Skin of body (tissue), 2 donors: Measurements from ENCODE around the gene GPS2. TPM values are rescaled to one million over a fixed set of nuclear protein-coding genes. Genes with fewer than 3 reads are reported as not detected.

ENCODE experiments used
- small RNA-seq: library from RNA; depleted of rRNA; stranded (forward); fragments of <200 nt; gene quantifications from one replicate; pipeline ENCODE3, GENCODE V24; 2014; ENCODE audit warnings: low replicate concordance
- total RNA-seq: library from RNA; depleted of rRNA; stranded (reverse); fragments of >200 nt; gene quantifications from one replicate; pipeline ENCODE4 v1.2.3, GENCODE V29; 2014

Gene GPS2
- total RNA-seq, 1 donor from 2014 or later, result 17.2 TPM

Small RNAs within 50 kb of the gene (small RNA-seq; reads per million reads assigned to genes)
- gene AC026954.2 (not detected), gene RF00019 (not detected)

Other genes starting within 250 kb of the GPS2 start
- 3.7 TPM for gene CLEC10A, start 235.1 kb downstream of the GPS2 start, total RNA-seq
- gene ASGR2, start 200.5 kb downstream of the GPS2 start, total RNA-seq, result 0.39 TPM
- gene ASGR1, start 136.0 kb downstream of the GPS2 start, total RNA-seq, result 3.7 TPM
- gene DLG4, start 95.5 kb downstream of the GPS2 start, total RNA-seq, result 16.5 TPM
- gene ACADVL, start 95.4 kb downstream of the GPS2 start, total RNA-seq, result 261 TPM
- gene DVL2, start 80.8 kb downstream of the GPS2 start, total RNA-seq, result 47.5 TPM
- 27.0 TPM for gene PHF23, start 75.9 kb downstream of the GPS2 start, total RNA-seq
- gene GABARAP, start 72.9 kb downstream of the GPS2 start, total RNA-seq, result 223 TPM
- gene CTDNEP1, start 63.6 kb downstream of the GPS2 start, total RNA-seq, result 44.1 TPM
- gene ELP5, start 63.1 kb downstream of the GPS2 start, total RNA-seq, result 27.5 TPM
- 5.4 TPM for gene CLDN7, start 52.9 kb downstream of the GPS2 start, total RNA-seq
- 11.7 TPM for gene SLC2A4, start 33.6 kb downstream of the GPS2 start, total RNA-seq
- 1.3 TPM for gene YBX2, start 20.7 kb downstream of the GPS2 start, total RNA-seq
- 186 TPM for gene EIF5A, start 7.7 kb downstream of the GPS2 start, total RNA-seq
- 14.2 TPM for gene NEURL4, start 14.0 kb upstream of the GPS2 start, total RNA-seq
- 4.7 TPM for gene ACAP1, start 21.2 kb upstream of the GPS2 start, total RNA-seq
- 6.3 TPM for gene KCTD11, start 36.8 kb upstream of the GPS2 start, total RNA-seq
- gene TMEM95, start 39.8 kb upstream of the GPS2 start, total RNA-seq, result not detected
- 2.5 TPM for gene TNK1, start 65.7 kb upstream of the GPS2 start, total RNA-seq
- 16.0 TPM for gene PLSCR3, start 79.2 kb upstream of the GPS2 start, total RNA-seq
- gene TMEM256, start 88.7 kb upstream of the GPS2 start, total RNA-seq, result 75.9 TPM
- gene NLGN2, start 92.5 kb upstream of the GPS2 start, total RNA-seq, result 8.8 TPM
- gene SPEM1, start 105.0 kb upstream of the GPS2 start, total RNA-seq, result not detected
- not detected for gene SPEM2, start 110.3 kb upstream of the GPS2 start, total RNA-seq
- not detected for gene SPEM3, start 113.5 kb upstream of the GPS2 start, total RNA-seq
- gene TMEM102, start 120.1 kb upstream of the GPS2 start, total RNA-seq, result 3.3 TPM
- gene FGF11, start 124.2 kb upstream of the GPS2 start, total RNA-seq, result 3.4 TPM
- 12.5 TPM for gene CHRNB1, start 129.7 kb upstream of the GPS2 start, total RNA-seq
- gene ZBTB4, start 164.3 kb upstream of the GPS2 start, total RNA-seq, result 16.7 TPM
- not detected for gene SLC35G6, start 166.1 kb upstream of the GPS2 start, total RNA-seq
- gene POLR2A, start 169.0 kb upstream of the GPS2 start, total RNA-seq, result 73.0 TPM
- gene TNFSF12, start 233.7 kb upstream of the GPS2 start, total RNA-seq, result 4.5 TPM
- gene TNFSF13, start 243.4 kb upstream of the GPS2 start, total RNA-seq, result 1.7 TPM
- gene SENP3, start 246.6 kb upstream of the GPS2 start, total RNA-seq, result 29.8 TPM